ENCODE measurements around the gene PASD1.
"Not testable (repeated sequence)": the region's sequence is repeated elsewhere in the genome, so short reads cannot be mapped to it uniquely, and the experiment has no call there.

Gene PASD1

DNA sequence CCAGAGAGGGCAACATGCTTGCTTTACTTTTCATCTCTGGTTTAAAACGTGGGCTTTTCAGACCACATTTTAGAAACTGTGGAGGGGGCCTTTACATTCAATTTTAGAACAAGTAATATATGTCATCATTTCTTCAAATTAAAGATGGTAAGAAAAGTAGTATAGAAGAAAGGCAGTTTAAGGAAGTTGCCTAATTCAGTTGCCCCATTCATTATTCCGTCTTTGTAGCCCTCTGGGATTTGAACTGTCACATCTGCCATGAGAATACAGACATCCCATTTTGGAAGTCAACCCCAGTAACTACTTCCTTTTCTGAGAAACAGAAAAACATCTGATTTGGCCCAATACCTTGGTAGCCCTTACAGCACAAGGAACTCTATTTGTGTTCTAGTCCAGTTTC is 61.2 kb downstream of the PASD1 start:
- no peak for DNase-seq (ENCODE audit: low read depth)

- DNase-seq (ENCODE audit: low read depth) = no peak
Measured at GRCh38 chrX:151631822-151632221, 68.3 kb downstream of the PASD1 start.

DNA sequence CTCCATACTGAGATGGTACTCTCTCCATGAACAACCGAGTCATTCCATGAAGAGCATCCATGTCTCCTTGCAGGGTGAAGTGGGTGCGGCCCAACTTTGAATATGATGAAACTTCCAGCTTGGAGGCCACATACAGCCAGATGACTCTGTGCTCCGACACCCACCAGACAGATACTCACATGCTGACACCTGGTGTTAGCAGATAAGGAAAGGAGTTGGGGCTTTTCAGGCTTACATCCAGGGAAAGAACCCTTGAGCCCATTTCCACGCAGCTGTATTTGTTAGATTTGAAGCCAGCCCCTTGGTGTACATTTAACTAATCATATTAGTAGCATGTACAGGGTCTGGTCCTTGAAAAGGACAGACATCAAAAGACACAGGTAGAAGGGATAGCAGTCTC is 69.7 kb downstream of the PASD1 start:
- no peak for DNase-seq (ENCODE audit: low read depth)

DNA sequence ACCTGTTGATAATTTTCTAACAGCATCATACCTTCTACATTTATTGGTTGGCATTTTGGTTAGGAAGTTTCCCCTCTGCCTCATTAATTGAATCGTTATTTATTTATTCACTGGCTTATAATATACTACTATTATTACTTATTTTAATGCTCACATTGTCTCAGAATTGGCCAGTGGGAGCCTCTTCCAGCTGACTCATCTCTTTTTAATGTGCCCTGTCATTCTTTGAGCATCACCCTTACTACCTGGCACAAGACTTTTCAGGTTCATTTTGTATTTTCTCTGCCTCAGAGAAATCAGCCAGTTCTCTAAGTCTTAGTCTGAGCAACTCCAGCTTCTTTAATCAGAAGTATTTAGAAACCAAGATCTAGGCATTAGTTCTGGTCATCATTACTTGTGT is 71.5 kb downstream of the PASD1 start:
- DNase-seq (ENCODE audit: low read depth) = no peak

GRCh38 chrX:151641564-151641963 is 78.1 kb downstream of the PASD1 start:
- DNase-seq (ENCODE audit: low read depth) = no peak

GRCh38 chrX:151675121-151675746 is 111.8 kb downstream of the PASD1 start:
- no peak for DNase-seq (ENCODE audit: low read depth)

DNA sequence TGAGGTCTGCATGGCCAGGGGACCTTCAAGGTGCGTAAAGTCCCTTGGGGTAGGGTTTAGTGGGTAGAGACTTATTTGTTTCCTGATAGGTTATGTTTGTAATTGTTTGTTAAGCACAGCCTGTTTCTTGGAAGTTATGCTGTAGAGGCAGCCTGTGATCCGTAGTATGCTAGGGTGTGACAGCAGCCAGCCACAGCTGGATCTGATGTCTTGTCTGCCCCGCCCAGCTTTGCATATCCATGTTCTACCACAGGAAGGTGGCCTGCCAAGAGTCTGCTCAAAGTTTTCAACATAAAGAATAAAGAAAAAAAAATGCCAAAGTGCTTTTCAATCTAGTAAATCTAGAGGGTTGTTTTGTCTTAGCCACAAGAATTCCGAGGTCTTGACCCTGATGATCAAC is 112.7 kb downstream of the PASD1 start:
- DNase-seq (ENCODE audit: low read depth) = no peak

- no peak for DNase-seq (ENCODE audit: low read depth)
Measured at GRCh38 chrX:151679798-151680402, 116.4 kb downstream of the PASD1 start.

- DNase-seq (ENCODE audit: low read depth) = peak; percentile 24
Measured at GRCh38 chrX:151680805-151681204, 117.3 kb downstream of the PASD1 start.

DNA sequence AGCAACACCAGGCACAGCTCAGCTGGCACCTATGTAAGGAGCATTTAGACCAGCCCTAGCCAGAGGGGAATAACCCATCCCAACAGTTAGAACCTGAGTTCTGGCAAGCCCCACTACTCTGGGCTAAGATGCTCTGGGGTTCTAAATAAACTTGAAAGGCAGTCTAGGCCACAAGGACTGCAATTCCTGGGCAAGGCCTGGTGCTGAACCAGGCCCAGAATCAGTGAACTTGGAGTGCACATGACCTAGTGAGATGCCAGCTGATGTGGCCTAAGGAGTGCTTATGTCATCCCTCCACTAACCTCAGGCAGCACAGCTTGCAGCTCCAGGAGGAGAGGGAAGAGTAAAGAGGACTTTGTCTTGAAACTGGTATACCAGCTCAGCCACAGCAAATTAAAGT is 124.2 kb downstream of the PASD1 start:
- DNase-seq (ENCODE audit: low read depth) = no peak

DNA sequence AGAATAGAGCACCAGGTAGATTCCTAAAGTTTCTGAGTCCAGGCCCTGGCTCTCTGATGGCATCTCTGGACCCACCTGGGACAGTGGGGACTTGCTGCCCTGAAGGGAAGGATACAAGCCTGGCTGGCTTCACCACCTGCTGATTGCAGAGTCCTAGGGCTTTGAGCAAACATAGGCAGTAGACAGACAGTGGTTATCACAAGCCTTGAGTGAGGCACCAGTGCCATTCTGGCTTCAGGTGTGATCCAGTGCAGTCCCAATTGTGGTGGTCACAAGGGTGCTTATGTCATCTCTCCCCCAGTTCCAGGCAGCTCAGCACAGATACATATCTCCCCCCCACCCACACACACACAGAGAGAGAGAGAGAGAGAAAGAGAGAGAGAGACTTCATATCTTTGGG is 125.2 kb downstream of the PASD1 start:
- no peak for DNase-seq (ENCODE audit: low read depth)

DNA sequence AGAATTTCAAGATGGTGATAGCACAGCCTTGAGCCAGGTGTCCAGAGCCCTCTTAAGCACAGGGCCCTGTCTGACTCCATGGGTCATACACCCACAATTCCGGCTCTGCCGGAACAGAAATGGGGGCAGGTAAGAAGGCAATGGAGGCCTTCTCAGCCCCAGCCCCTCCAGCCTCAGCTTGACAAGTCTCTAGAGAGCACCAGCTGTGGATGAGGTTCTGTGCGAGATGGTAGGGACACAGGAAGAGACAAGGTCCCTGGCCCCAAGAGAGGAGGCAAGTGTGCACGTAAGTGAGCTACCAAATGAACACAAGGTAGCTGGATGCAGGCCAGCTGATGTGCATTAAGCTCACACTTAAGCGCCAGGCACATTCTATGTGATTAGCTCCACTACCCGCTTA is 129.3 kb downstream of the PASD1 start:
- DNase-seq (ENCODE audit: low read depth) = no peak

DNA sequence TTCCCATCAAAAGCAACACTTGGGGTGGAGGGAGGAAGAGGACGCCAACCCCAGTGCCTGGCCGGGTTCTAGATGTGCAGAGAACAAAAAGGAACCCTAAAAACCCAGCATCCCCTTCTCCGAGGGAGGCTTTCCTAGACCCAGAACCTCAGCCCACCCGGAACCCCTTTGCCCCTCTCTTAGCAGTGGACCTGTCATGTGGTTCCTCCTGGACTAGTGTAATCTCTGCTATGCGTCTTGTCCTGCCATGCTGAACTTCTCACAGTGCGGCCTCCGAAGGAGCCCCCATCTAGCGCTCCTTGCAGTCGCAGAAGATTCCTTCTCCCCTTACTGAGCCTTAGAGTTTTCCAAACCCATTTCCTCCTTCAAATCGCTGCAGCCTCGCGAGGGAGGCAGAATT is 130.6 kb downstream of the PASD1 start:
- no peak for DNase-seq (ENCODE audit: low read depth)

DNA sequence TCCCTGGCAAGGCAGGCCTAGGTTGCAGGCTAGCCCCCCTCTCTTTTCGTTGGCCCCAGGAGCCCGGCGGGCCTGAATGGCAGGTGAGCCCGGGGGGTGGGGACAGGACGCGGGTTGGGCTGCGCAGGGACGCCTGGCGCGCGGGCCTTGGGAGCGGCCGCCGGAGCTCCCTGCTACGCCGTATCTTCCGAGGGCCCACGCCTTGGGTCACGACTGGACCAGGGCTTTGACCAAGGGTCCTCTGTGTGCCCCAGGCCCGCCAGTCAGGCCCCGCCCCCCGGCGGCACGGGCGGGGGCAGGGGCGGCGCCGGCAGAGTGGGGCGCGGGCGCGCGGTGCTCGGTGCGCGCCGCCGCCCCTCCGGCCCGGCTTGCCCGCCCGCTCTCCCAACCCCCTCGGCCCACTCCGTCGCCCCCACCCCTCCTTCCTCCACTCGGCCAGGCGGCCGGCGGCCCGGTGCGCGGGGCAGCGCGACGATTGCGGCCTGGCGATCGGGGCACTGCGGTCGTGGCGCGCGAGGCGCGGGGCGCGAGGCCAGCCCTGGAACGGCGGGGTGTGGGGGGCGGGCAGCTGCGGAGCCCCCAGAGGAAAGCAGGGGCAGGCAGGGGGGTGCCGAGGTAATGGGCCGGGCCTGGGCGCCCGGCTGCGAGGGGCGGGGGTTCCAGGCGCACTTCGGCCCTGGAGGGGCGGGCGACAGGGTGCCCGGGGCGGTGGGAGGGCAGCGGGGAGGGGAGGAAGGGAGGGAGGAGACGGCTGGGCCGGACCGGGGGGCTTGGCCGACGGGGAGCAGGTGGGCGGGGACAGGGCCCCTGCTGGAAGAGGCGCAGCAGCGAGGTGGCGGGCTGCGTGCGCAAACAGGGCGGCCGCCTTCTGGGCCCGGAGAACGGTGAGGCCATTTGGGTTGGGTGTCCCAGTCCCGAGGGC is 131.4 kb downstream of the PASD1 start, which contains the start of gene PRRG3:
Gene PRRG3, plus strand, starts transcription at position 798 of the 922 bp plus-strand sequence. CDS start 3,357 bp downstream, outside the sequence.
- no peak for DNase-seq (ENCODE audit: low read depth)

DNA sequence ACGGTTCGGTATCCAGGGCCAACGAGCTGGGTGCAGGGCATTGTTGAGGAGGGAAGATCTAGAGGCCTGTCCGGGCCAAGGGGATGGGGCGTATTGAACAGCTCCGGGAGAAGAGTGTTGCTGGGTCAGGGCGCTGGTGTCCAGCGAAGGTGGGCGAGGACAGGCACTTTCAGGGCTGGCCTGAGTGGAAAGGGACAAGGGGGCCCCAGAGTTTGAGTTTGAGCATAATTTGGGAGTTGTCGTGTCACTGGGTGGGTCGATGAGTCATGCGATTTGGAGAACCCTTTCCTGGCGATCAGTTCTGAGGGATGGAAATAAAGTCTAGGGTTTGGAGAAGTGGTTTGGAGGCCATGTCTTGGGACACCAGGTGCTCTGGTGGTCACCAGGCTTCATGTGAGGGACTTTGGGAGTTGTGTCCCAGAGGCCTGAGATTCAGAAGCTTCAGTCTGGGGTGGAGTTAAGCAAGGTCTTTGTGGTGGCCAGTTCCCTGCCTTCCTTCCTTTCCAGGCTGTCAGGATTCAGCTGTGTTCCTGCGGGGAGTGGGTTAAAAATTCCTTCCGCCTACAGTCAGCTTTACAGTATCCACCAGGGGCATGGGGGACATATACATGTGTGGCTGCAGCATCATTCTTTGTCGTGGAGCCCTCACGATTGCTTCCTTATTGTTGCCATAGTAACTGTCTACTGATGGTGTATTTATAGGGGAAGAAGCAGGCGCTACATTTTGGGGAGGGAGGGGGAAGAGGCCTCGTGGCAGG is 132.3 kb downstream of the PASD1 start:
- no peak for DNase-seq (ENCODE audit: low read depth)

DNA sequence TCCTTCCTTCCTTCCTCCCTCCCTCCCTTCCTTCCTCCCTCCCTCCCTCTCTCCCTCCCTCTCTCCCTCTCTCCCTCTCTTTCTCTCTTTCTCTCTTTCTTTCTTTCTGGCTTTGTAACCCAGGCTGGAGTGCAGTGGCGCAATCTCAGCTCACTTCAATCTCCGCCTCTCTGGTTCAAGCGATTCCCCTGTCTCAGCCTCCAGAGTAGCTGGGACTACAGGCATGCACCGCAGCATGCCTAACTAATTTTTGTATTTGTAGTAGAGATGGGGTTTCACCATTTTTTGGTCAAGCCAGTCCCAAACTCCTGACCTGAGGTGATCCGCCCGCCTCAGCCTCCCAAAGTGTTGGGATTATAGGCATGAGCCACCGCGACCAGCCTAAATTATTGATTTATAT is 133.6 kb downstream of the PASD1 start:
- not testable (repeated sequence) for DNase-seq (ENCODE audit: low read depth)

GRCh38 chrX:151697522-151697921 is 134.0 kb downstream of the PASD1 start:
- DNase-seq (ENCODE audit: low read depth) = no peak

DNA sequence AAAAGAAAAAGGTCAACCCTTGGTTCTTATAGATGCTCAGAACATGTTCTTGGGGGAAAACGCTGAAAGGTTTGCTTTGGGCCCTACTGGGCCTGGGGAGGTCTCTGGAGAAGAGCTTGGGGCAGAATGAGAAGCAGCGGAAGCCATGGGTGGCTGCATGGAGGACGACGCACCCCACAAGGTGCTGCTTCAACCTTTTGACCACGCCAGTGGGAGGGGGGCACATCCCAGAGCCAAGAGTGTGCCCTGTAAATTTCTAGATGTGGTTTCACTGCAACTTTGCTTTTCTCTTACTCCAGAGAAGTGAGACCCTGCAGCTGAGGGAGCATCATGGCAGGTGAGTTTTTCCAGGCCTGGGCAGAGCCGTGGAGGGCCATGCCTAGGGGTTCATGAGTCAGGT is 135.0 kb downstream of the PASD1 start:
- DNase-seq (ENCODE audit: low read depth) = no peak

GRCh38 chrX:151699746-151700145 is 136.3 kb downstream of the PASD1 start:
- DNase-seq (ENCODE audit: low read depth) = no peak

- no peak for DNase-seq (ENCODE audit: low read depth)
Measured at GRCh38 chrX:151700581-151700980, 137.1 kb downstream of the PASD1 start.

- DNase-seq (ENCODE audit: low read depth) = no peak
Measured at GRCh38 chrX:151701071-151701470, 137.6 kb downstream of the PASD1 start.

- no peak for DNase-seq (ENCODE audit: low read depth)
Measured at GRCh38 chrX:151701531-151701930, 138.1 kb downstream of the PASD1 start.

Data from activated T-helper 9 cell treated with anti-CD3 and anti-CD28 coated beads, Interleukin-2, amount 50 U/mL, for 16 hours (primary cell).